Retina (tissue), 1 donor: ENCODE results near the gene FAM47C.
A peak's percentile ranks its signal among the peaks of the same experiment; 100 is the strongest.
"Not testable (repeated sequence)": the region's sequence is repeated elsewhere in the genome, so short reads cannot be mapped to it uniquely, and the experiment has no call there.

ENCODE experiments used
- DNase-seq: peaks from one replicate; pipeline ENCODE4 v3.0.0-alpha.2; 2016

FAM47C gene

DNA sequence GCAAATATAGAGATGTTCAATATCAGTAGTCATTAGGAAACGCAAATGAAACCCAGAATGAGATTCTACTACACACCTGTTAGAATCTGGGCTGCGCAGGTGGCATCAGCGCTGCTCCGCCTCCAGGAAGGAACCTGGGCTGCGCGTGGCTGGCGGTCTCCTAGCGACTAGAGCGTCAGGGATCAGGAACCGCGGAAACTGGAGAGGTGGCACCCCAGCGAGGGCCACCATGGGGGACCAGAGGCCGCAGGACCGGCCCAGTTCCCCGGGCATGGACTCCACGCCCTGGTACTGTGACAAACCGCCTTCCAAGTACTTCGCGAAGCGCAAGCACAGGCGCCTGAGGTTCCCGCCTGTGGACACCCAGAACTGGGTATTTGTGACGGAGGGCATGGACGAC is at the start of gene FAM47C:
TSS of gene FAM47C (plus strand) at position 185 of the 400 bp plus-strand sequence. CDS start at position 230, 45 bp downstream.
- DNase-seq: not testable (repeated sequence)

DNA sequence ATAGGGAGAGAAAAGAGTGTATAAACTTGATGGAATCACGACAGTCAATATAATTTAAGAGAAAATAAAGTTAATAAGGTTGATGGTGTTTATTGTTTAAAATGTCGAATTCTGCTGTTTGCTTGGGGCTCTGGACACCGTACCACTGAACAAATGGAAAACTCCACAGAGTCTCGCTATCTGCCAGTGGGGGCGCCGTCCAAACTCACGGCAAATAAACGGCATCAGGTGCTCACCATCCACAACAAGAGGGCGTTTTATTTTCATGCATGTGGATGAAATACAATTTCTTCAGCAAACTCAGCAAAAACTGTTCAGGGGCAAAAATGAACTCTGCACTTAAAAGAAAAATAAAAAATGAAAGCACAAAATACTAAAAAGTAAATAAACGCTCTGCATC is 46.6 kb upstream of the FAM47C start:
- DNase-seq: no peak

- DNase-seq: no peak
Measured at GRCh38 chrX:36963069-36963808, 44.9 kb upstream of the FAM47C start.

- no peak for DNase-seq
Measured at GRCh38 chrX:36963852-36964251, 44.3 kb upstream of the FAM47C start.

- DNase-seq: no peak
Measured at GRCh38 chrX:36973575-36973974, 34.6 kb upstream of the FAM47C start.

- peak; percentile 58 for DNase-seq
Measured at GRCh38 chrX:36974911-36975310, 33.3 kb upstream of the FAM47C start.

- no peak for DNase-seq
Measured at GRCh38 chrX:36978886-36979285, 29.3 kb upstream of the FAM47C start.

GRCh38 chrX:36983831-36984230 is 24.3 kb upstream of the FAM47C start:
- DNase-seq: no peak

DNA sequence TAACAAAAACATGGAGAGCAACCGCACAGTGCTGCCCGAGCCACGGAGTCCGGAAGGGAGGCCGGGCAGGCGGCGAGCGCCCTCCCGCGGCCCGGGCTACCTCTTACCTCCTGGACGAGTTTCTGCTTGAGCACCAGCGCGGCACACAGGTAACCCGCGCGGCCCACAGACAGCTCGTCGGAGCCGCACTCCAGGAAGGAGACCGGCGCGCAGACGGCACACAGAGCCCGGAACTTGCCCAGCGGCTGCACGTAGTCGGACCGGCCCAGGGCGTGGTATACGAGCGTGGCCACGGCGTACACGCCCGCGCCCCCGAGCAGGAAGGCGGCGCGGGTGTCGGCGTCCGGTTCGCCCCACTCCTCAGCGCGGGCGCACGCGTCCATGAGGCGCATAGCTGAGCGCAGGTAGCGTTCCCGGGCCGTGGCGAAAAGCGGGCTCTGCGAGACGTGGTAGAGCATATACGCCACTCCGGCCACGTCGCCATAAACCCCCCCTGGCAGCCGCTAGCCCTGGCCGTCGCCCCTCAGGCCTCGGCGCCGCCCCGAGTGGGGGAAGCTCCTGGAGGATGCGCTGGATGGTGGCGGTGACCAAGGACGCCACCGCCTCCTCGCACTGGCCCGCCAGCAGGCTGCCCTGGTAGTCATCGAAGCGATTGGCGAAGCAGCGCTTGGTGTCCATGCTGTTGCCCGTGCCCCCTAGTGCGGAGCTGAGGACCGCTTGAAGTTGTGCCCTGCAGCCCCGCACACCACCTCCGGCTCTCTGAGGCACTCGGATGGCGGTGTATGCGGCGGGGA is 22.6 kb upstream of the FAM47C start:
- DNase-seq: peak; percentile 68

- DNase-seq: no peak
Measured at GRCh38 chrX:36986231-36986630, 21.9 kb upstream of the FAM47C start.

GRCh38 chrX:36987212-36987611 is 21.0 kb upstream of the FAM47C start:
- DNase-seq: not testable (repeated sequence)

DNA sequence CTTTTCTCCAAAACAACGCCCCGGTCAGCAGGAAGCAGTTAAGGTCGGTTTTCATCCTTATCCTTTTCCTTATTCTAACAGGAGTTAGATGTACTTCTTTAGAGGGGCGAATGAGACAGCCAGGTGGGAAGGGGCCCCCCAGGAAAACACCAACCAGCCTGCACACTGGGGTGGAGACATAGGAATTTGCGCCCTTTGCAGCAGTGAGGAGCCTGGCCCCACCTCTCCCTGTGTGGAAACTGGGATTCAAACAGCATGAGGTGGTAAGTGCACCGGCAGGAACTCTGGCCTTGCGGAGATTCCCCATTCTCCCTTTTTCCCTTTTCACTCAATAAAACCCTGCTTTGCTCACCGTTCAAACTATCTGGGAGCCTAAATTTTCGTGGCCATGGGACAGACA is 8.0 kb upstream of the FAM47C start:
- DNase-seq: no peak

- no peak for DNase-seq
Measured at GRCh38 chrX:37010496-37010895, 2.3 kb downstream of the FAM47C start.

DNA sequence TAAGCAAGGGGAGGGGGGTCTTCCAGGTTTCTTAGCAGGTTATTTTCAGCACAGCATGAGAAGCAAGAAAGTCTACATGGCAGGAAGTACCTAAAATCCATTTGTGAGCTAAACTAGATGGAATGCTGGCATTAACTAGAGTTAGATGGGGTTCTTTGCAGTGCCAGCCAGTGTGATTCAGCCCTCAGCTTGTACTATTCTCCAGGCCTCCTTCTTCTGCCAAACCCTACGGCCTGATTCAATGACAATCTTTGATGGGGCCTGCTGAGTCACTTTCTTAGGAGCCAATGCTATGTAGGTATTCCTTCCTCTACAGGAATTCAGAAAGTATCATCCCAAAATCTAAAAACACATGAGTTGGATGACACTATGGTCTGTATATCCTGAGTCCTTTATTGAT is 26.1 kb downstream of the FAM47C start:
- not testable (repeated sequence) for DNase-seq

- DNase-seq: not testable (repeated sequence)
Measured at GRCh38 chrX:37036674-37037220, 28.6 kb downstream of the FAM47C start.

GRCh38 chrX:37038814-37039213 is 30.6 kb downstream of the FAM47C start:
- DNase-seq: not testable (repeated sequence)

DNA sequence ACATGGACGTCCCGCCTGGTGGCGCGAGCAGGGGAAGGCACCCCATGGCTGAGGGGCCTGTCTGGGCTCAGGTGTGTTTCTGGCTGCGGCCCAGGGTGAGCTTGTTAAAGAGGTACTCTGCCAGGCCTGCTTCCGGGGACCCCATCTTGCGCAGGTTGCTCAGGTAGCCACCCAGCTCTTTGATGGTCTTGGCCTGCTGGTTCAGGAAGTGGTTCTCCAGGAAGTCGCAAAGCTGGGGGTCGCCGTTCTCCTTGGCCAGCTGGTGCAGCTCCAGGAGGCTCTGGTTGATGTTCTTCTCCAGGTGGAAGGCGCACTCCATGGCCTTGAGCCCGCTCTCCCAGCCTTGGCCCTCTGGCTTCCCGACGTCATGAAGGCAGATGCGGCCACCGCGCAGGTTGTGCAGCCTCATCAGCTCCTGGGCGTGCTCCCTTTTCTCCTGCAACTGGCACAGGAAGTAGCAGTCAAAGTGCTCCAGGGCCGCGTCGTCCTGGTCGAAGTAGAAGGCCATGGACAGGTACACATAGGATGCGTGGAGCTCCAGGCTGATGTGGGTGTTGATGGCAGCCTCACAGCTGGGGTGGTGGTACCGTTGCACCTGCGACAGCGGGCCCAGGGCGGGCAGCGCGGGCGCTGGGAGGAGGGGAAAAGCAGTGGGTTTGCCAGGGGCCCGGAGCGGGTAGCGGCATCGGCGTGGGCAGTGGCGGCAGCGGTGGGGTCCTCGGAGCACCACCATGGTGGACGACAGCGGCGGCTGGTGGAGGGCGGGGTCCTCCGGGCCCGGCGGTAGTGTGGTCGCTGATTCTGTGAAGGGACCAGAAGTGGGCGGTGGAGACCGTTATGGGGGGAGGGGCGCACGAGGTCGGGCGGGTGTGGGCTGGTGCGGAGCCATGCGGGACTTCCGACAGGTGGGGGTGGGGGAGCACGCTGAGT is 35.1 kb downstream of the FAM47C start:
- DNase-seq: not testable (repeated sequence)

DNA sequence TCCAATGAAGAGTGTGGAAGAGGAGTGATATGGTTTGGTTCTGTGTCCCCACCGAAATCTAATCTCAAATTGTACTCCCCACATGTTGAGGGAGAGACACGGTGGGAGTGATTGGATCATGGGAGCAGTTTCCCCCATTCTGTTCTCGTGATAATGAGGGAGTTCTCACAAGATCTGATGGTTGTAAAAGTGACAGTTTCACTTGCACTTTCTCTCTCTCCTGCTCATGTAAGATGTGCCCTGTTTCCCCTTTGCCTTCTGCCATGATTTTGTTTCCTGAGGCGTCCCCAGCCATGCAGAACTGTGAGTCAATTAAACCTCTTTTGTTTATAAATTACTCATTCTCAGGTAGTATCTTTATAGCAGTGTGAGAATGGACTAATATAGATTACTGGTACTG is 39.6 kb downstream of the FAM47C start:
- DNase-seq: no peak

GRCh38 chrX:37057572-37057971 is 49.4 kb downstream of the FAM47C start:
- not testable (repeated sequence) for DNase-seq

- peak; percentile 23 for DNase-seq
Measured at GRCh38 chrX:37060999-37061398, 52.8 kb downstream of the FAM47C start.
